A549 (cell line): ENCODE data around the gene SGCA.

ENCODE experiments used
- EP300 ChIP-seq, 2 experiments: fragments of >200 bp; sonication (Bioruptor Twin); formaldehyde crosslinking; IDR thresholded peaks; 2 replicates in 1 of 2; 3 replicates in 1 of 2; pipeline ENCODE4 v1.6.1; 2016 to 2017
- ESRRA ChIP-seq: fragments of 150-350 bp; IDR thresholded peaks from 2 replicates; pipeline ENCODE4 v1.6.1; 2014; ENCODE audit warnings: mild to moderate bottlenecking, low read length, borderline replicate concordance
- NR3C1 ChIP-seq: fragments of >200 bp; sonication (Bioruptor Twin); formaldehyde crosslinking; IDR thresholded peaks from 3 replicates; pipeline ENCODE4 v1.6.1; 2017
- RAD21 ChIP-seq, 2 experiments: fragments of >200 bp in 1 of 2; sonication (Bioruptor Twin) in 1 of 2; formaldehyde crosslinking in 1 of 2; IDR thresholded peaks in 1 of 2; conservative IDR thresholded peaks in 1 of 2; 2 replicates in 1 of 2; 3 replicates in 1 of 2; pipeline ENCODE4 v1.6.1; 2012 to 2018; ENCODE audit warnings: inconsistent platforms in 1 of 2
- RFX5 ChIP-seq: fragments of 450-650 bp; IDR thresholded peaks from 2 replicates; pipeline ENCODE4 v1.7.1; 2014; ENCODE audit warnings: antibody characterized with exemption, mild to moderate bottlenecking, moderate library complexity
- TF ChIP-seq, protein P1 (sequence below): fragments of >200 bp; sonication (Bioruptor Twin); formaldehyde crosslinking; IDR thresholded peaks from 3 replicates; pipeline ENCODE4 v1.5.1; 2016
- TF ChIP-seq, protein P2 (sequence below): fragments of 150-350 bp; IDR thresholded peaks from 2 replicates; pipeline ENCODE4 v1.6.1; 2014; ENCODE audit warnings: low read depth, mild to moderate bottlenecking, low read length

GRCh38 chr17:50181591-50182560 is 16.1 kb downstream of the SGCA start:
- TF ChIP-seq, protein P1, sequence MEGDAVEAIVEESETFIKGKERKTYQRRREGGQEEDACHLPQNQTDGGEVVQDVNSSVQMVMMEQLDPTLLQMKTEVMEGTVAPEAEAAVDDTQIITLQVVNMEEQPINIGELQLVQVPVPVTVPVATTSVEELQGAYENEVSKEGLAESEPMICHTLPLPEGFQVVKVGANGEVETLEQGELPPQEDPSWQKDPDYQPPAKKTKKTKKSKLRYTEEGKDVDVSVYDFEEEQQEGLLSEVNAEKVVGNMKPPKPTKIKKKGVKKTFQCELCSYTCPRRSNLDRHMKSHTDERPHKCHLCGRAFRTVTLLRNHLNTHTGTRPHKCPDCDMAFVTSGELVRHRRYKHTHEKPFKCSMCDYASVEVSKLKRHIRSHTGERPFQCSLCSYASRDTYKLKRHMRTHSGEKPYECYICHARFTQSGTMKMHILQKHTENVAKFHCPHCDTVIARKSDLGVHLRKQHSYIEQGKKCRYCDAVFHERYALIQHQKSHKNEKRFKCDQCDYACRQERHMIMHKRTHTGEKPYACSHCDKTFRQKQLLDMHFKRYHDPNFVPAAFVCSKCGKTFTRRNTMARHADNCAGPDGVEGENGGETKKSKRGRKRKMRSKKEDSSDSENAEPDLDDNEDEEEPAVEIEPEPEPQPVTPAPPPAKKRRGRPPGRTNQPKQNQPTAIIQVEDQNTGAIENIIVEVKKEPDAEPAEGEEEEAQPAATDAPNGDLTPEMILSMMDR = no peak
- TF ChIP-seq NR3C1 (no peak), EP300 (IDR thresholded peaks at IDR 0.05) (no peak), RAD21 (conservative IDR thresholded peaks at IDR 0.05 in 1 of 2, IDR thresholded peaks at IDR 0.05 in 1 of 2) (no peak), ESRRA (no peak), RFX5 (no peak)
- TF ChIP-seq, protein P2, sequence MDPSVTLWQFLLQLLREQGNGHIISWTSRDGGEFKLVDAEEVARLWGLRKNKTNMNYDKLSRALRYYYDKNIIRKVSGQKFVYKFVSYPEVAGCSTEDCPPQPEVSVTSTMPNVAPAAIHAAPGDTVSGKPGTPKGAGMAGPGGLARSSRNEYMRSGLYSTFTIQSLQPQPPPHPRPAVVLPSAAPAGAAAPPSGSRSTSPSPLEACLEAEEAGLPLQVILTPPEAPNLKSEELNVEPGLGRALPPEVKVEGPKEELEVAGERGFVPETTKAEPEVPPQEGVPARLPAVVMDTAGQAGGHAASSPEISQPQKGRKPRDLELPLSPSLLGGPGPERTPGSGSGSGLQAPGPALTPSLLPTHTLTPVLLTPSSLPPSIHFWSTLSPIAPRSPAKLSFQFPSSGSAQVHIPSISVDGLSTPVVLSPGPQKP = no peak
